K562 (cell line): ENCODE results near the gene CDH12. TPM values are rescaled to one million over a fixed set of nuclear protein-coding genes. Genes with fewer than 3 reads are reported as not detected.

Experiments used
- ATAC-seq: fragments of 200-7000 bp; cut with Tn5 transposase; 3 replicates; pipeline ENCODE4 v1.9.1; 2020; ENCODE audit warnings: moderate library complexity
- BruUV-seq: library from RNA; stranded (reverse); fragments of 400-500 nt; replicated peaks from 2 replicates; lab custom pipeline; 2021; lab: Mats Ljungman, UMichigan
- CTCF ChIA-PET: fragments of 300-600 bp; formaldehyde crosslinking; extraction: SDS; loops from one replicate; lab custom pipeline; 2021; ENCODE audit warnings: low intra/inter-chr PET ratio; lab: Yijun Ruan, JAX
- POLR2A ChIA-PET: fragments of 300-600, 350-650 bp; sonication (Branson Sonifier 250); formaldehyde crosslinking; extraction: SDS; loops from one replicate; lab custom pipeline; 2021; ENCODE audit warnings: antibody characterized with exemption, inconsistent platforms; lab: Yijun Ruan, JAX
- DNase-seq, 4 experiments: peaks; one replicate each; pipeline versions ENCODE4 v3.0.0 to v3.0.0-alpha.2; 2011 to 2018; ENCODE audit warnings: low spot score in 3 of 4, mixed read lengths in 3 of 4; ENCODE audit errors: extremely low read depth in 1 of 4
- FAIRE-seq: peaks from 2 replicates; lab custom pipeline; 2011; peaks lifted over from hg19 to GRCh38; lab: Jason Lieb, UNC
- H2AFZ ChIP-seq: 2 replicates; pipeline ENCODE4 v1.6.0; 2011; ENCODE audit warnings: low read depth, low read length, control low read depth, inconsistent platforms
- H3K27ac ChIP-seq: fragments of 200-600 bp; 3 replicates; pipeline ENCODE4 v1.8.0; 2011; ENCODE audit warnings: low read depth, mild to moderate bottlenecking, control low read depth, inconsistent platforms, low read length, moderate library complexity, mixed read lengths; ENCODE audit errors: extremely low read depth
- H3K27me3 ChIP-seq, 2 experiments: fragments of 300-600 bp in 1 of 2; 2 replicates in 1 of 2; 3 replicates in 1 of 2; pipeline versions ENCODE4 v1.6.0 to v1.8.0; 2011; ENCODE audit warnings: inconsistent platforms in 2 of 2, low read length in 2 of 2, mild to moderate bottlenecking in 1 of 2, mixed read lengths in 1 of 2, moderate library complexity in 1 of 2; ENCODE audit not compliant: control insufficient read depth in 2 of 2, insufficient read depth in 2 of 2
- H3K36me3 ChIP-seq: fragments of 300-600 bp; 3 replicates; pipeline ENCODE4 v1.8.0; 2011; ENCODE audit warnings: mild to moderate bottlenecking, low read length, inconsistent platforms; ENCODE audit not compliant: control insufficient read depth, insufficient read depth
- H3K4me1 ChIP-seq, 2 experiments: fragments of 200-600 bp in 1 of 2; replicated peaks in 1 of 2; 2 replicates in 1 of 2; 3 replicates in 1 of 2; pipeline versions ENCODE4 v1.5.1 to v1.8.0; 2011; ENCODE audit warnings: inconsistent platforms in 2 of 2, low read length in 2 of 2, mild to moderate bottlenecking in 1 of 2, mixed read lengths in 1 of 2, moderate library complexity in 1 of 2; ENCODE audit not compliant: control insufficient read depth in 2 of 2, insufficient read depth in 2 of 2
- H3K4me2 ChIP-seq: 2 replicates; pipeline ENCODE4 v1.6.1; 2011; ENCODE audit warnings: low read length, control low read depth, inconsistent platforms, mixed read lengths; ENCODE audit not compliant: insufficient read depth
- H3K4me3 ChIP-seq: fragments of 200-600 bp; sonication (generic), shearing (Covaris generic); 2 replicates; pipeline ENCODE4 v1.5.1; 2016; ENCODE audit warnings: control low read depth, inconsistent platforms
- H3K79me2 ChIP-seq: fragments of 200-600 bp; 3 replicates; pipeline ENCODE4 v1.8.0; 2011; ENCODE audit warnings: low read length, inconsistent platforms; ENCODE audit not compliant: control insufficient read depth, insufficient read depth
- H3K9ac ChIP-seq, 2 experiments: 2 replicates each; pipeline versions ENCODE4 v1.6.0 to v1.6.1; 2011; ENCODE audit warnings: low read depth in 2 of 2, low read length in 2 of 2, control low read depth in 1 of 2, inconsistent platforms in 1 of 2, mild to moderate bottlenecking in 1 of 2, mixed read lengths in 1 of 2; ENCODE audit not compliant: insufficient read depth in 1 of 2
- H3K9me1 ChIP-seq: one replicate; pipeline ENCODE4 v1.6.0; 2011; ENCODE audit warnings: inconsistent platforms, mild to moderate bottlenecking, low read length, moderate library complexity; ENCODE audit not compliant: control insufficient read depth, insufficient read depth
- H3K9me3 ChIP-seq: replicated peaks from 2 replicates; pipeline ENCODE4 v1.5.1; 2011; ENCODE audit warnings: low read depth, low read length, inconsistent platforms; ENCODE audit not compliant: control insufficient read depth, insufficient read depth
- H4K20me1 ChIP-seq: replicated peaks from 2 replicates; pipeline ENCODE4 v1.6.1; 2011; ENCODE audit warnings: low read length, inconsistent platforms, mixed read lengths; ENCODE audit not compliant: control insufficient read depth, insufficient read depth
- CGGBP1 ChIP-seq: fragments of 250-450 bp; sonication (Bioruptor Pico); IDR thresholded peaks from 2 replicates; pipeline ENCODE4 v1.9.0; 2021; ENCODE audit warnings: mild to moderate bottlenecking
- CLOCK ChIP-seq: fragments of 250-450 bp; sonication (Bioruptor Pico); IDR thresholded peaks from 2 replicates; pipeline ENCODE4 v1.4.0; 2020; ENCODE audit warnings: mild to moderate bottlenecking, moderate library complexity, borderline replicate concordance
- E2F4 ChIP-seq: sonication (generic); formaldehyde crosslinking; IDR thresholded peaks from 2 replicates; pipeline ENCODE4 v1.8.0; 2022; ENCODE audit warnings: mild to moderate bottlenecking, low read depth, missing genetic modification reagents
- ELF1 ChIP-seq: fragments of 200-800 bp; sonication (Bioruptor generic); IDR thresholded peaks from 2 replicates; pipeline ENCODE4 v1.6.1; 2016; ENCODE audit warnings: missing genetic modification characterization, missing compliant biosample characterization
- ELF4 ChIP-seq: fragments of 450-650 bp; formaldehyde crosslinking; IDR thresholded peaks from 2 replicates; pipeline ENCODE4 v1.4.0; 2022; ENCODE audit warnings: missing genetic modification characterization
- MXD1 ChIP-seq: fragments of 250-450 bp; sonication (Bioruptor Pico); IDR thresholded peaks from 2 replicates; pipeline ENCODE4 v1.8.0; 2021; ENCODE audit warnings: borderline replicate concordance, mild to moderate bottlenecking, moderate library complexity; ENCODE audit not compliant: poor library complexity, severe bottlenecking
- RUNX1 ChIP-seq: sonication (generic); IDR thresholded peaks from 2 replicates; pipeline ENCODE4 v1.6.1; 2016; ENCODE audit warnings: antibody characterized with exemption, low read depth
- SREBF2 ChIP-seq: sonication (generic); formaldehyde crosslinking; IDR thresholded peaks from 2 replicates; pipeline ENCODE4 v1.4.0; 2020; ENCODE audit warnings: mild to moderate bottlenecking, missing genetic modification reagents
- TGIF2 ChIP-seq: sonication (generic); formaldehyde crosslinking; IDR thresholded peaks from 2 replicates; pipeline ENCODE4 v1.8.1; 2022; ENCODE audit warnings: mild to moderate bottlenecking, missing genetic modification reagents, moderate library complexity
- ZNF518B ChIP-seq: fragments of 250-450 bp; sonication (Bioruptor Pico); IDR thresholded peaks from 2 replicates; pipeline ENCODE4 v1.5.0; 2021; ENCODE audit warnings: mild to moderate bottlenecking, moderate library complexity
- ZNF639 ChIP-seq, 2 experiments: fragments of 200-800 bp in 1 of 2; sonication (Bioruptor generic) in 1 of 2; sonication (generic) in 1 of 2; formaldehyde crosslinking in 1 of 2; IDR thresholded peaks in 1 of 2; conservative IDR thresholded peaks in 1 of 2; 2 replicates each; pipeline versions ENCODE4 v1.5.0 to v1.6.1; 2016 to 2020; ENCODE audit warnings: missing compliant biosample characterization in 1 of 2, missing genetic modification characterization in 1 of 2, missing genetic modification reagents in 1 of 2
- WGBS: fragments of 100-300 bp; shearing (Covaris generic); methylation state at CpG from one replicate; pipeline ENCODE4 v1.1.6; 2016; ENCODE audit warnings: low coverage, mixed read lengths; ENCODE audit not compliant: insufficient coverage; ENCODE audit errors: missing lambda C conversion rate; 5-methylcytosine and 5-hydroxymethylcytosine counted together
- in situ Hi-C: fragments of 300-500 bp; cut with MboI; formaldehyde crosslinking; loops from 4 replicates; pipeline ENCODE4 v1.15.0; 2018; ENCODE audit warnings: inconsistent platforms, mixed read lengths
- intact Hi-C: fragments of 100-400 bp; cut with micrococcal nuclease; formaldehyde crosslinking; loops from 2 replicates; pipeline ENCODE4 v1.14.2; 2022
- polyA plus RNA-seq, 8 experiments: library from polyadenylated mRNA; depleted of rRNA in 4 of 8; stranded (reverse) in 5 of 8; unstranded in 3 of 8; fragments of >200 nt; fragmentation: Nextera tagmentation in 2 of 8; fragmentation: Illumina TruSeq in 1 of 8; extraction: Ambion mirVana in 2 of 8; extraction: Trizol in 1 of 8; gene quantifications; 2 replicates each; pipeline versions ENCODE4 v1.2.1 to v1.2.3, GENCODE V29; 2011 to 2014; ENCODE audit warnings: inconsistent platforms in 1 of 8, missing spikeins in 1 of 8
- total RNA-seq, 7 experiments: library from RNA; depleted of rRNA in 6 of 7; stranded (reverse); fragments of >200 nt in 6 of 7; fragmentation: Illumina TruSeq in 2 of 7; extraction: Trizol in 2 of 7; gene quantifications; 2 replicates each; pipeline versions ENCODE4 v1.2.1 to v1.2.3, GENCODE V29; 2011 to 2021; ENCODE audit warnings: low replicate concordance in 1 of 7

The CDH12 gene
- total and polyA plus RNA-seq, 9 of the 15 experiments (the other 6 are each of a cell fraction or from before 2014, with no cell fraction given), result 0.03 to 1.7 (median 0.37) TPM

GRCh38 chr5:22521521-22521920 is 331.6 kb downstream of the CDH12 start:
- no peak overlapping the region for H3K9ac ChIP-seq
- intact Hi-C loops, result no loop called here
- H3K9me1 ChIP-seq, result no peaks in the 10 kb centered on the region
- CTCF ChIA-PET, result no interaction called here
- H3K27ac ChIP-seq, result no peak overlapping the region
- no peaks in the 10 kb centered on the region for H3K79me2 ChIP-seq
- H3K4me3 ChIP-seq, result no peak overlapping the region
- H4K20me1 ChIP-seq, result no peaks in the 10 kb centered on the region
- no peak overlapping the region for H3K4me2 ChIP-seq
- POLR2A ChIA-PET, result no interaction called here
- no TSS peak for BruUV-seq
- H3K27me3 ChIP-seq, result no peaks in the 10 kb centered on the region
- no peak overlapping the region for H2AFZ ChIP-seq
- H3K4me1 ChIP-seq, result no peaks in the 10 kb centered on the region
- no peaks in the 10 kb centered on the region for H3K9me3 ChIP-seq
- in situ Hi-C loops, result no loop called here
- DNase-seq (no peak), ATAC-seq (no peak), FAIRE-seq (no peak)
- WGBS, result 5% methylated on average over 3 of the region's 3 CpGs
- H3K36me3 ChIP-seq, result no peaks in the 10 kb centered on the region
- TF ChIP-seq SREBF2 (CRISPR knock-in tag) (no peak), RUNX1 (no peak), TGIF2 (CRISPR knock-in tag) (no peak), ZNF639 (CRISPR knock-in tag; conservative IDR thresholded peaks at IDR 0.05 in 1 of 2, IDR thresholded peaks at IDR 0.05 in 1 of 2) (no peak), CLOCK (no peak), MXD1 (CRISPR knock-in tag) (no peak), CGGBP1 (no peak), ELF4 (CRISPR knock-in tag) (no peak), ZNF518B (CRISPR knock-in tag) (no peak), E2F4 (CRISPR knock-in tag) (no peak), ELF1 (no peak)
